ENCODE results near the gene CHRNB4.
A peak's percentile ranks its signal among the peaks of the same experiment; 100 is the strongest.

The CHRNB4 gene

DNA sequence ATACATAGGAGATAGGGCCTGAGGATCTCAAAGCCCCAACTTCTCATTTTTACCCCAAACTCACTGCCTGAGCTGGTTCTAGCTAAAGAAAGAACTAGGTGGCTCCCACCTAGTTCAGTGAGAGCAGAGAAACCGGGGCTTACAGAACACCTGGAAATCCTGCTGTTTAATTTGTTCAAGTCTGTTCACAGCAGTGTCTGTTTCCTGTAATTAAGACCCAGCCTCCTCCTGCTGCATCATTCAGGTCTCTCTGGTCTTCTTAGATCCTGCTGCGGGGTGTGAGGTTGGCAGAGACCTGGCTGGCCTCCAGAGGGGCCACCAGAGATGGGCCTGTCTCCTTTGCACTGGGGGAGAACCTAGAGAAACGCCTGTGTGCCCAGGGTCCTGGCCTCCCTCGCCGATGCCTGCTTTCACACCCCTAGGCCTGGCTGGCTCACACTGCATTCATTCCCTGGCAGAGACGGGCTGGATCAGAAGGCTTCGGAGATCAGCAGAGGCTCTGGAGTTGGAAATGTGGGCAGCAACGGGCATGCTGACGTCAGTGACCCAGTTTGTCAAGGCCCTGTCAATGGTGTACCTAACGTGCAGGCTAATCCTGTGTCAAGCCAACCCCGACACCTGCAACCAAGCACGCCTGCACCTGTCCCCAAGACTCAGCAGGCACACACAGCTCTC, 15.3 kb downstream of the CHRNB4 start:
- peak; percentile 16; the same call in 1 of the 3 replicates for ATAC-seq
- TF ChIP-seq ZNF8 (CRISPR knock-in tag; IDR thresholded peaks at IDR 0.05), result no peak
- TF ChIP-seq ZC3H10 (CRISPR knock-in tag; IDR thresholded peaks at IDR 0.05), result no peak
- no peak for TF ChIP-seq ZNF70 (CRISPR knock-in tag; IDR thresholded peaks at IDR 0.05)
- no peak for TF ChIP-seq SNAI2 (CRISPR knock-in tag; IDR thresholded peaks at IDR 0.05)
- TF ChIP-seq CSDC2 (CRISPR knock-in tag; IDR thresholded peaks at IDR 0.05), result no peak

- TF ChIP-seq, protein P1, sequence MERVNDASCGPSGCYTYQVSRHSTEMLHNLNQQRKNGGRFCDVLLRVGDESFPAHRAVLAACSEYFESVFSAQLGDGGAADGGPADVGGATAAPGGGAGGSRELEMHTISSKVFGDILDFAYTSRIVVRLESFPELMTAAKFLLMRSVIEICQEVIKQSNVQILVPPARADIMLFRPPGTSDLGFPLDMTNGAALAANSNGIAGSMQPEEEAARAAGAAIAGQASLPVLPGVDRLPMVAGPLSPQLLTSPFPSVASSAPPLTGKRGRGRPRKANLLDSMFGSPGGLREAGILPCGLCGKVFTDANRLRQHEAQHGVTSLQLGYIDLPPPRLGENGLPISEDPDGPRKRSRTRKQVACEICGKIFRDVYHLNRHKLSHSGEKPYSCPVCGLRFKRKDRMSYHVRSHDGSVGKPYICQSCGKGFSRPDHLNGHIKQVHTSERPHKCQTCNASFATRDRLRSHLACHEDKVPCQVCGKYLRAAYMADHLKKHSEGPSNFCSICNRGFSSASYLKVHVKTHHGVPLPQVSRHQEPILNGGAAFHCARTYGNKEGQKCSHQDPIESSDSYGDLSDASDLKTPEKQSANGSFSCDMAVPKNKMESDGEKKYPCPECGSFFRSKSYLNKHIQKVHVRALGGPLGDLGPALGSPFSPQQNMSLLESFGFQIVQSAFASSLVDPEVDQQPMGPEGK (CRISPR knock-in tag; IDR thresholded peaks at IDR 0.05; ENCODE audit: borderline replicate concordance), result no peak
- TF ChIP-seq GLIS3 (CRISPR knock-in tag; IDR thresholded peaks at IDR 0.05) (no peak), POU6F1 (CRISPR knock-in tag; IDR thresholded peaks at IDR 0.05; ENCODE audit: borderline replicate concordance, low read depth) (no peak), RARB (CRISPR knock-in tag; IDR thresholded peaks at IDR 0.05) (no peak), ZC3H10 (CRISPR knock-in tag; IDR thresholded peaks at IDR 0.05) (no peak), SNAI2 (CRISPR knock-in tag; IDR thresholded peaks at IDR 0.05) (no peak), ESRRG (CRISPR knock-in tag; IDR thresholded peaks at IDR 0.05) (no peak), ZFP30 (CRISPR knock-in tag; IDR thresholded peaks at IDR 0.05) (no peak), ZNF8 (CRISPR knock-in tag; IDR thresholded peaks at IDR 0.05) (no peak), TCF4 (CRISPR knock-in tag; IDR thresholded peaks at IDR 0.05; ENCODE audit: borderline replicate concordance) (no peak), TSHZ2 (CRISPR knock-in tag; IDR thresholded peaks at IDR 0.05) (no peak), ISL1 (CRISPR knock-in tag; IDR thresholded peaks at IDR 0.05) (no peak), CREB5 (CRISPR knock-in tag; IDR thresholded peaks at IDR 0.05; ENCODE audit: low read depth) (no peak), ZNF565 (CRISPR knock-in tag; conservative IDR thresholded peaks at IDR 0.05; ENCODE audit: low read depth) (no peak), TOX (CRISPR knock-in tag; IDR thresholded peaks at IDR 0.05; ENCODE audit: borderline replicate concordance) (no peak)
- TF ChIP-seq, protein P2, sequence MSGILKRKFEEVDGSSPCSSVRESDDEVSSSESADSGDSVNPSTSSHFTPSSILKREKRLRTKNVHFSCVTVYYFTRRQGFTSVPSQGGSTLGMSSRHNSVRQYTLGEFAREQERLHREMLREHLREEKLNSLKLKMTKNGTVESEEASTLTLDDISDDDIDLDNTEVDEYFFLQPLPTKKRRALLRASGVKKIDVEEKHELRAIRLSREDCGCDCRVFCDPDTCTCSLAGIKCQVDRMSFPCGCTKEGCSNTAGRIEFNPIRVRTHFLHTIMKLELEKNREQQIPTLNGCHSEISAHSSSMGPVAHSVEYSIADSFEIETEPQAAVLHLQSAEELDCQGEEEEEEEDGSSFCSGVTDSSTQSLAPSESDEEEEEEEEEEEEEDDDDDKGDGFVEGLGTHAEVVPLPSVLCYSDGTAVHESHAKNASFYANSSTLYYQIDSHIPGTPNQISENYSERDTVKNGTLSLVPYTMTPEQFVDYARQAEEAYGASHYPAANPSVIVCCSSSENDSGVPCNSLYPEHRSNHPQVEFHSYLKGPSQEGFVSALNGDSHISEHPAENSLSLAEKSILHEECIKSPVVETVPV (CRISPR knock-in tag; IDR thresholded peaks at IDR 0.05), result no peak
- no peak for ATAC-seq
Measured at GRCh38 chr15:78624651-78625590, 16.1 kb downstream of the CHRNB4 start.
